Muscle layer of colon (tissue), 2 donors: Measurements from ENCODE around the gene ERMARD.
A peak's percentile ranks its signal among the peaks of the same experiment; 100 is the strongest.

Source experiments
- H3K27ac ChIP-seq: one replicate; pipeline ENCODE4 v1.7.0; 2013; ENCODE audit warnings: low read depth, mild to moderate bottlenecking, low read length, moderate library complexity
- H3K27me3 ChIP-seq, 2 donors: one replicate each; pipeline ENCODE4 v1.7.0; 2013; ENCODE audit warnings: low read length in 2 of 2, mild to moderate bottlenecking in 2 of 2; ENCODE audit not compliant: insufficient read depth in 2 of 2, control insufficient read depth in 1 of 2
- H3K36me3 ChIP-seq: one replicate; pipeline ENCODE4 v1.7.0; 2013; ENCODE audit warnings: mild to moderate bottlenecking, low read length; ENCODE audit not compliant: insufficient read depth
- H3K4me1 ChIP-seq: one replicate; pipeline ENCODE4 v1.7.0; 2013; ENCODE audit warnings: mild to moderate bottlenecking, low read length; ENCODE audit not compliant: insufficient read depth
- H3K4me3 ChIP-seq, 2 donors: one replicate each; pipeline ENCODE4 v1.7.0; 2013; ENCODE audit warnings: low read length in 2 of 2, low read depth in 1 of 2, mild to moderate bottlenecking in 1 of 2, moderate library complexity in 1 of 2
- H3K9ac ChIP-seq: one replicate; pipeline ENCODE4 v1.7.0; 2013; ENCODE audit warnings: low read length
- H3K9me3 ChIP-seq: one replicate; pipeline ENCODE4 v1.7.0; 2013; ENCODE audit warnings: mild to moderate bottlenecking, low read length
- donor health status: abdominal sarcoma.
- donor health status: Adenocarcinoma of cecum.

ERMARD gene

GRCh38 chr6:169751242-169752073 lies at the start of gene ERMARD, which contains the start of gene DYNLT2:
Gene ERMARD, plus strand, starts transcription at chr6:169751622. Its CDS starts 36 bp downstream, at chr6:169751658.
Gene DYNLT2, minus strand, starts transcription at chr6:169751572. Its CDS starts 114 bp downstream, at chr6:169751458.
- no peaks in the 10 kb centered on the region for H3K36me3 ChIP-seq
- peak within 1 kb of the TSS; percentile 93 for H3K9ac ChIP-seq
- no peaks in the 10 kb centered on the region for H3K9me3 ChIP-seq
- peaks cover 25% of the 10 kb centered on the region for H3K4me1 ChIP-seq
- peak within 1 kb of the TSS; percentile 83 for H3K27ac ChIP-seq
- H3K4me3 ChIP-seq: peak within 1 kb of the TSS; percentile 78 to 83
- no peaks in the 10 kb centered on the region for H3K27me3 ChIP-seq

GRCh38 chr6:169701954-169702839 lies 49.2 kb upstream of the ERMARD start, which contains the start of the genes C6orf120 and WDR27:
Gene C6orf120, plus strand, starts transcription at chr6:169702126. Its CDS starts 334 bp downstream, at chr6:169702460.
Gene WDR27, minus strand, starts transcription at chr6:169702029. Its CDS starts 13,024 bp downstream, at chr6:169689005.
- H3K9me3 ChIP-seq: no peaks in the 10 kb centered on the region
- peaks cover 31% of the 10 kb centered on the region for H3K4me1 ChIP-seq

GRCh38 chr6:169702840-169703246 lies 48.6 kb upstream of the ERMARD start:
- H3K36me3 ChIP-seq: peaks cover 8% of the 10 kb centered on the region
- no peaks in the 10 kb centered on the region for H3K9me3 ChIP-seq
- H3K27me3 ChIP-seq: no peaks in the 10 kb centered on the region
- peak overlapping the region; percentile 87 for H3K27ac ChIP-seq
- peaks cover 31% of the 10 kb centered on the region for H3K4me1 ChIP-seq
- peak overlapping the region; percentile 58 for H3K9ac ChIP-seq
- peak overlapping the region; percentile 86 to 96 for H3K4me3 ChIP-seq

More at GRCh38 chr6:169701954-169702839, 49.2 kb upstream of the ERMARD start, which contains the start of the genes C6orf120 and WDR27:
- H3K27ac ChIP-seq: peak within 1 kb of the TSS; percentile 87
- H3K36me3 ChIP-seq: peaks cover 8% of the 10 kb centered on the region
- peak within 1 kb of the TSS; percentile 86 to 96 for H3K4me3 ChIP-seq
- no peaks in the 10 kb centered on the region for H3K27me3 ChIP-seq
- peak within 1 kb of the TSS; percentile 58 for H3K9ac ChIP-seq

- Histone ChIP-seq H3K4me3 (no peak overlapping the region), H3K27ac (no peak overlapping the region), H3K4me1 (peaks cover 16% of the 10 kb centered on the region), H3K27me3 (no peaks in the 10 kb centered on the region), H3K36me3 (peaks cover 32% of the 10 kb centered on the region), H3K9me3 (no peaks in the 10 kb centered on the region), H3K9ac (no peak overlapping the region)
These were observed 43.6 kb upstream of the ERMARD start for GRCh38 chr6:169707772-169708171.

GRCh38 chr6:169709293-169709692 lies 42.1 kb upstream of the ERMARD start:
- H3K27me3 ChIP-seq: no peaks in the 10 kb centered on the region
- H3K4me3 ChIP-seq: no peak overlapping the region
- H3K9me3 ChIP-seq: no peaks in the 10 kb centered on the region
- peaks cover 31% of the 10 kb centered on the region for H3K36me3 ChIP-seq
- no peak overlapping the region for H3K9ac ChIP-seq
- H3K27ac ChIP-seq: no peak overlapping the region
- H3K4me1 ChIP-seq: peaks cover under 1% of the 10 kb centered on the region

GRCh38 chr6:169710009-169710408 lies 41.4 kb upstream of the ERMARD start:
- Histone ChIP-seq H3K36me3 (peaks cover 37% of the 10 kb centered on the region), H3K27ac (no peak overlapping the region), H3K4me3 (no peak overlapping the region), H3K9me3 (no peaks in the 10 kb centered on the region), H3K4me1 (no peaks in the 10 kb centered on the region), H3K27me3 (no peaks in the 10 kb centered on the region), H3K9ac (no peak overlapping the region)

GRCh38 chr6:169714178-169714577 lies 37.2 kb upstream of the ERMARD start:
- H3K4me1 ChIP-seq: no peaks in the 10 kb centered on the region
- no peak overlapping the region for H3K27ac ChIP-seq
- H3K9ac ChIP-seq: no peak overlapping the region
- no peak overlapping the region for H3K4me3 ChIP-seq
- H3K36me3 ChIP-seq: peaks cover 56% of the 10 kb centered on the region
- no peaks in the 10 kb centered on the region for H3K9me3 ChIP-seq
- no peaks in the 10 kb centered on the region for H3K27me3 ChIP-seq

- no peak overlapping the region for H3K27ac ChIP-seq
- peaks cover 52% of the 10 kb centered on the region for H3K36me3 ChIP-seq
These were observed 36.8 kb upstream of the ERMARD start for GRCh38 chr6:169714595-169714994.

GRCh38 chr6:169719117-169719516 lies 32.3 kb upstream of the ERMARD start:
- Histone ChIP-seq H3K4me3 (no peak overlapping the region), H3K9me3 (no peaks in the 10 kb centered on the region), H3K27ac (no peak overlapping the region), H3K27me3 (no peaks in the 10 kb centered on the region), H3K4me1 (peaks cover 10% of the 10 kb centered on the region), H3K36me3 (peaks cover 29% of the 10 kb centered on the region), H3K9ac (no peak overlapping the region)

More at GRCh38 chr6:169714595-169714994, 36.8 kb upstream of the ERMARD start:
- no peak overlapping the region for H3K4me3 ChIP-seq
- no peak overlapping the region for H3K9ac ChIP-seq
- no peaks in the 10 kb centered on the region for H3K27me3 ChIP-seq
- H3K9me3 ChIP-seq: no peaks in the 10 kb centered on the region
- no peaks in the 10 kb centered on the region for H3K4me1 ChIP-seq

- Histone ChIP-seq H3K36me3 (peaks cover 17% of the 10 kb centered on the region), H3K4me1 (peaks cover 14% of the 10 kb centered on the region), H3K27me3 (no peaks in the 10 kb centered on the region), H3K27ac (no peak overlapping the region), H3K9ac (no peak overlapping the region), H3K4me3 (no peak overlapping the region), H3K9me3 (no peaks in the 10 kb centered on the region)
These were observed 31.1 kb upstream of the ERMARD start for GRCh38 chr6:169720207-169720855.
